GM12801 (cell line): ENCODE results near the gene TYW5.

ENCODE experiments used
- CTCF ChIP-seq: IDR thresholded peaks from one replicate; pipeline ENCODE4 v1.5.1; 2011; ENCODE audit warnings: control low read depth; ENCODE audit not compliant: insufficient read length; ENCODE audit errors: extremely low read depth

Gene TYW5

GRCh38 chr2:199955339-199956061 lies at the start of gene TYW5, which contains the start of gene MAIP1:
TYW5 (minus strand) TSS chr2:199955491; CDS start chr2:199955470, 21 bp downstream.
MAIP1 (plus strand) TSS chr2:199955582; CDS start chr2:199955799, 217 bp downstream.
- no peak for TF ChIP-seq CTCF

GRCh38 chr2:200003444-200003843 lies 48.2 kb upstream of the TYW5 start:
- no peak for TF ChIP-seq CTCF

- no peak for TF ChIP-seq CTCF
Measured at GRCh38 chr2:200000444-200001163, 45.3 kb upstream of the TYW5 start.

GRCh38 chr2:199999166-199999565 lies 43.9 kb upstream of the TYW5 start:
- no peak for TF ChIP-seq CTCF

- TF ChIP-seq CTCF: no peak
Measured at GRCh38 chr2:199997296-199997695, 42.0 kb upstream of the TYW5 start.

GRCh38 chr2:199994896-199995295 lies 39.6 kb upstream of the TYW5 start:
- TF ChIP-seq CTCF: no peak

- no peak for TF ChIP-seq CTCF
Measured at GRCh38 chr2:199994371-199994770, 39.1 kb upstream of the TYW5 start.
